Measurements from ENCODE around the gene VCAN.

Gene VCAN

GRCh38 chr5:83570916-83571315 lies 99.4 kb downstream of the VCAN start:
- DNase-seq: no peak

GRCh38 chr5:83572271-83572670 lies 100.7 kb downstream of the VCAN start:
- no peak for DNase-seq

- no peak for DNase-seq
These were observed 104.8 kb downstream of the VCAN start for GRCh38 chr5:83576341-83576740.

GRCh38 chr5:83577036-83577636 lies 105.6 kb downstream of the VCAN start:
- DNase-seq: no peak

- no peak for DNase-seq
These were observed 112.3 kb downstream of the VCAN start for GRCh38 chr5:83583859-83584258.

- no peak for DNase-seq
These were observed 115.6 kb downstream of the VCAN start for GRCh38 chr5:83586874-83587776.

- DNase-seq: no peak
These were observed 118.2 kb downstream of the VCAN start for GRCh38 chr5:83589786-83590185.

GRCh38 chr5:83590966-83591365 lies 119.4 kb downstream of the VCAN start:
- DNase-seq: no peak

GRCh38 chr5:83595217-83595616 lies 123.7 kb downstream of the VCAN start:
- DNase-seq: no peak

GRCh38 chr5:83608122-83608521 lies 136.6 kb downstream of the VCAN start:
- no peak for DNase-seq

GRCh38 chr5:83614841-83615240 lies 143.3 kb downstream of the VCAN start:
- DNase-seq: no peak

GRCh38 chr5:83628360-83628759 lies 156.8 kb downstream of the VCAN start:
- no peak for DNase-seq

All from DMS79 (cell line).